ENCODE measurements around the gene RPLP2. TPM values are rescaled to one million over a fixed set of nuclear protein-coding genes. Genes with fewer than 3 reads are reported as not detected.

The RPLP2 gene
- polyA plus RNA-seq, 1 experiment, result 1,199 TPM

DNA sequence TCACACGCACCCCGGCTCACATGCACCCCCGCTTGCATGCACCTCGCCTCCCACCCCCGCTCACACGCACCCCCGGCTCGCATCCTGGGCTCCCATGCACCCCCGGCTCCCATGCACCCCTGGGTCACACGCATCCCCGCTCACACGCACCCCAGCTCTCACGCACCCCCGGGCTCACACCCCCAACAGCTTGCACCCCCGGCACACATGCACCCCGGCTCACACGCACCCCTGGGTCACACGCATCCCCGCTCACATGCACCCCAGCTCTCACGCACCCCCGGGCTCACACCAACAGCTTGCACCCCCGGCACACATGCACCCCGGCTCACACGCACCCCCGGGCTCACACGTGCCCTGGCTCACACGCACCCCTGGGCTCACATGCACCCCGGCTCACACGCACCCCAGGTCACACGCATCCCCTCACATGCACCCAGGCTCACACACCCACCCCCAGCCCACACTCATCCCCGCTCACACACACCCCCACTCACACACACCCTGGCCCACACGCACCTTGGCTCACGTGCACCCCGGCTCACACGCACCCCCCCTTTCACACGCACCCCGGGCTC is 49.1 kb downstream of the RPLP2 start:
- no peaks in the 10 kb centered on the region for H3K27me3 ChIP-seq (ENCODE audit: control insufficient read depth, insufficient read depth, low read length)
- DNase-seq (ENCODE audit: low read depth), result no peak
- H3K36me3 ChIP-seq (ENCODE audit: control insufficient read depth, insufficient read depth, low read length), result peaks cover 9% of the 10 kb centered on the region
- TF ChIP-seq CTCF (IDR thresholded peaks at IDR 0.05; ENCODE audit: insufficient read depth, low read depth, low read length), result no peak
- CTCF ChIA-PET, result interaction anchor here (1.0 to 1.8 kb wide), 3 partner anchors 10 to 193 kb away, joined by 3 to 10 read pairs (median 5); no protein-coding TSS in a partner anchor
- no peak overlapping the region for H3K4me3 ChIP-seq (ENCODE audit: low read depth, low read length)
- POLR2A ChIA-PET, result no interaction called here

DNA sequence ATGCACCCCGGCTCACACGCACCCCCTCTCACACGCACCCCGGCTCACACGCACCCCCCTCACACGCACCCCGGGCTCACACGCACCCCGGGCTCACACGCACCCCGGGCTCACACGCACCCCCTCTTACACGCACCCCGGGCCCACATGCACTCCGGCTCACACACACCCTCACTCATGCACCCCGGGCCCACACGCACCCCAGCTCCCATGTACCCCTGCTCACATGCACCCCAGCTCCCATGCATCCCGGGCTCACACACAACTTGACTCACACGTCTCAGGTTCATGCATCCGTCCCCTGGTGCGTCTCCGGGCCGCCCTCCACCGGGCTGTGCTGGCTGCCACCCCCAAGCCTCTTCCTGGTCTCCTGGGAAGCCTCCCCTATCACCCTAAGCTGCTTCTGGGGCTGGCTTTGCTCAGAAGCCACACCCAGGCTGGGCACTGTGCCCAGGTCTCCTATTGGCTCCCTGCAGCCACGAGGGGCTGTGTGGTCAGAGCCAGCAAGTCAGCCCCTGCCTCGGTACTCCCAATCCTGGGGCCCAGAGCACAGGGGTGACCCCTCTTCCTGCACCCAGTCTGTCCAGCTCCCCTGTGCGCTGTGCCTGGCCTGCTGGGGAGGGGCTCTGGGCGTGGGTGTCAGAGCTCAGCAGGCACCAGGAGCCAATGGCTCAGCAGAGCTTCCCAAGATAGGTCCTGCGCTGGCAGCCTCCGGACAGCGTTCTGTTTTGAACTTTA is 49.8 kb downstream of the RPLP2 start:
- POLR2A ChIA-PET, result no interaction called here
- DNase-seq (ENCODE audit: low read depth), result no peak

GRCh38 chr11:860234-861104 is 50.7 kb downstream of the RPLP2 start:
- Histone ChIP-seq H3K36me3 (ENCODE audit: control insufficient read depth, insufficient read depth, low read length) (peaks cover 16% of the 10 kb centered on the region), H3K4me3 (ENCODE audit: low read depth, low read length) (no peak overlapping the region), H3K27me3 (ENCODE audit: control insufficient read depth, insufficient read depth, low read length) (no peaks in the 10 kb centered on the region)
- TF ChIP-seq CTCF (IDR thresholded peaks at IDR 0.05; ENCODE audit: insufficient read depth, low read depth, low read length), result no peak
- no peak for DNase-seq (ENCODE audit: low read depth)
- ChIA-PET POLR2A (no interaction called here), CTCF (interaction anchor here (0.9 to 1.8 kb wide), 4 partner anchors 10 to 16 kb away, joined by 3 to 10 read pairs (median 4); no protein-coding TSS in a partner anchor)

More for the DNA sequence above, 49.8 kb downstream of the RPLP2 start:
- TF ChIP-seq CTCF (IDR thresholded peaks at IDR 0.05; ENCODE audit: insufficient read depth, low read depth, low read length), result no peak
- Histone ChIP-seq H3K27me3 (ENCODE audit: control insufficient read depth, insufficient read depth, low read length) (no peaks in the 10 kb centered on the region), H3K36me3 (ENCODE audit: control insufficient read depth, insufficient read depth, low read length) (peaks cover 14% of the 10 kb centered on the region), H3K4me3 (ENCODE audit: low read depth, low read length) (no peak overlapping the region)
- CTCF ChIA-PET, result interaction anchor here (1.0 to 1.8 kb wide), 4 partner anchors 11 to 192 kb away, joined by 3 to 10 read pairs (median 4); no protein-coding TSS in a partner anchor

DNA sequence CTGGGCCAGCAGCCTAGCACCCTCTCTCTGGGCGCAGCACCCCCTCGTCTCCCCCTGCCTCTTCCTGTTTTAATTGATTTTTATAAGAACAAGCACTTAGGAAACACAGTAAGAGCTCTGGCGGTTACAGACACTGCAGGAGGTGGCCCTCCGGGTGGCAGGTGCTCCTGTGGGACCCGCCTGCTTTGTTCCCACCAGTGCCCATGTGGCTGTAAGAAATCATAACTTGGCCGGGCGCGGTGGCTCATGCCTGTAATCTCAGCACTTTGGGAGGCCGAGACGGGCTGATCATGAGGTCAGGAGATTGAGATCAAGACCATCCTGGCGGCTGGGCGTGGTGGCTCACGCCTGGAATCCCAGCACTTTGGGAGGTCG is 51.3 kb downstream of the RPLP2 start:
- ChIA-PET CTCF (interaction anchor here (1.5 kb wide), 1 partner anchor 17 kb away, joined by 4 read pairs; no protein-coding TSS in a partner anchor), POLR2A (no interaction called here)
- no peak for TF ChIP-seq CTCF (IDR thresholded peaks at IDR 0.05; ENCODE audit: insufficient read depth, low read depth, low read length)
- no peak for DNase-seq (ENCODE audit: low read depth)
- Histone ChIP-seq H3K27me3 (ENCODE audit: control insufficient read depth, insufficient read depth, low read length) (no peaks in the 10 kb centered on the region), H3K4me3 (ENCODE audit: low read depth, low read length) (no peak overlapping the region), H3K36me3 (ENCODE audit: control insufficient read depth, insufficient read depth, low read length) (peaks cover 18% of the 10 kb centered on the region)

Measured in BJ (cell line).